ENCODE data around the gene FBN2. TPM values are rescaled to one million over a fixed set of nuclear protein-coding genes. Genes with fewer than 3 reads are reported as not detected.

FBN2 gene
- total and polyA plus RNA-seq, 9 donors: 0.23 to 3.5 (median 1.0) TPM

GRCh38 chr5:128253161-128253560, 284.9 kb downstream of the FBN2 start:
- Histone ChIP-seq H3K4me1 (ENCODE audit: insufficient read depth) (peaks cover 2% of the 10 kb centered on the region), H3K36me3 (no peaks in the 10 kb centered on the region), H3K4me3 (no peak overlapping the region), H3K27me3 (no peaks in the 10 kb centered on the region), H3K27ac (no peak overlapping the region), H3K9me3 (no peaks in the 10 kb centered on the region)
- intact Hi-C loops (cut with DNase I): no loop called here
- whole genome bisulfite sequencing, 3 donors: 14 to 22% (median 17%) methylated on average over 5 of the region's 5 CpGs
- TF ChIP-seq CTCF (IDR thresholded peaks at IDR 0.05) (no peak), POLR2A (IDR thresholded peaks at IDR 0.05) (no peak)
- no peak for DNase-seq

GRCh38 chr5:128252756-128253155, 285.3 kb downstream of the FBN2 start:
- intact Hi-C loops (cut with DNase I): no loop called here
- DNase-seq: no peak
- H3K4me3 ChIP-seq: no peak overlapping the region

DNA sequence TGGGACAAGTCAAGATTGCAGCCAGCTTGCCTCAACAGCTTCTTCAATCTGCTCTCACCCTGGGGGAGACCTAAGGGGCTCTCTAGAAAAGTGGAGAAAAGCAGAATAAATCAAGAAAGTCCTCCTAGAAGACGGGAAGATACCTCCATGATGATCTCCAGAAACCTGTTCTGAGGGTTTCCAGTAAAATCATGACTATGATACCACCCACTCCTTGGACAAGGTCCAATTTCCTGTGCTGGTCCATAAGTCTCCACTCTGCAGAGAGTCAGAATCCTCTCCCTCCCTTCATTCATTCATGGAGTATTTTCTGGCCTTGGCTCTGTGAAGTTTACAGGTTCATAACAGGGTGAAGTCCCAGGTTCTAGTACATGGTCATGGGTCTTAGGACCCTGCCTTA, 285.8 kb downstream of the FBN2 start:
- peaks cover 2% of the 10 kb centered on the region for H3K4me1 ChIP-seq (ENCODE audit: insufficient read depth)
- no peaks in the 10 kb centered on the region for H3K9me3 ChIP-seq
- no peak overlapping the region for H3K27ac ChIP-seq
- TF ChIP-seq POLR2A (IDR thresholded peaks at IDR 0.05): no peak
- no peak for TF ChIP-seq CTCF (IDR thresholded peaks at IDR 0.05)
- TF ChIP-seq EP300 (IDR thresholded peaks at IDR 0.05): no peak
- H3K4me3 ChIP-seq: no peak overlapping the region
- 58 to 64% (median 63%) methylated on average over 1 of the region's 1 CpG for WGBS, 3 donors
- DNase-seq: no peak
- intact Hi-C loops (cut with DNase I): no loop called here
- no peaks in the 10 kb centered on the region for H3K36me3 ChIP-seq
- H3K27me3 ChIP-seq: no peaks in the 10 kb centered on the region

More at GRCh38 chr5:128252756-128253155, 285.3 kb downstream of the FBN2 start:
- Histone ChIP-seq H3K9me3 (no peaks in the 10 kb centered on the region), H3K27ac (no peak overlapping the region), H3K36me3 (no peaks in the 10 kb centered on the region), H3K27me3 (no peaks in the 10 kb centered on the region), H3K4me1 (ENCODE audit: insufficient read depth) (peaks cover 2% of the 10 kb centered on the region)
- TF ChIP-seq POLR2A (IDR thresholded peaks at IDR 0.05) (no peak), CTCF (IDR thresholded peaks at IDR 0.05) (no peak), EP300 (IDR thresholded peaks at IDR 0.05) (no peak)
- WGBS, 3 donors: 6 to 13% (median 6%) methylated on average over 2 of the region's 2 CpGs

DNA sequence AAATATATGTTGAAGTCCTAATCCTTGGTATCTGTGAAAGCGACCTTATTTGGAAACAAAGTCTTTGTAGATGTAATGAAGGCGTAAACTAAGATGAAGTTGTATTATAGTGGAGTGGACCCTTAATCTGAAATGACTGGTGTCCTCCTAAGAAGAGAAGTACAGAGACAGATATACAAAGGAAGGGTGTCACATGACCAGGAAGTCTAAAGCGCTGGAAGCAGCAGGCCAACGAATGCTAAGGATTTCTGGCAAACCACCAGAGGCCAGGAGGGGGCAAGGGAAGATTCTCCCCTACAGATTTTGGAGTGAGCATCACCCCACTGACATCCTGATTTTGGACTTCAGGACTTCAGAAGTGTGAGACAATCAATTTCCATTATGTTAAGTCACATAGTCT, 292.1 kb downstream of the FBN2 start:
- 87 to 89% (median 88%) methylated on average over 4 of the region's 4 CpGs for WGBS, 3 donors
- intact Hi-C loops (cut with DNase I): no loop called here
- no peak overlapping the region for H3K27ac ChIP-seq
- H3K9me3 ChIP-seq: no peaks in the 10 kb centered on the region
- TF ChIP-seq EP300 (IDR thresholded peaks at IDR 0.05) (no peak), POLR2A (IDR thresholded peaks at IDR 0.05) (no peak)
- no peaks in the 10 kb centered on the region for H3K36me3 ChIP-seq
- no peaks in the 10 kb centered on the region for H3K4me1 ChIP-seq (ENCODE audit: insufficient read depth)
- DNase-seq: no peak
- no peak overlapping the region for H3K4me3 ChIP-seq
- H3K27me3 ChIP-seq: no peaks in the 10 kb centered on the region

DNA sequence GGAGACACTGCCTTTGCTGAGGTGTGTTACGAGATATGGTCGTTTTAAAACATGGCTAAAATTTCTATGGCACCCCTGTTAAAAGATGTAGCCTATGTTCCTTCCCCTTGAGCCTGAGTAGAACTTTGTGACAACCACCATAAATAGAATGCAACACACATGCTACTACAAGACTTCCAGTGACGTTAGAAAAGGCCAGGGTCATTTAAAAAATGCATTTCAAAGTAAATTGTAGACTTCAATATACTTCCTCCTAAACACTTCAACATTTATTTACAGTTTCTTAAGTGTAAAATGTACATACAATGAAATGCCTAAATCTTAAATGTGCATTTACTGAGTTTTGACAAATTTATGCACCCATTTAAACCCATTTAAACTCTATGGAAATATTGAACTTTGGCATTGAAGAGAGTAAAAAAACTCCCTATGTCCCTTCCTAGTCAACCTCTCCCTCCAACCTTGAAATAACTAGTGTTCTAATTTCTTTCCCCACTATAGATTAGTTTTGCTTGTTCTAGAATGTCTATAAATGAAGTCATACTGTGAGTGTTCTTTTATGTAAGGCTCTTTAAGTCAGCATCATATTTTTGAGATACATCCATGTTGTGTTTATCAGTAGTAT, 294.0 kb downstream of the FBN2 start:
- H3K27me3 ChIP-seq: no peaks in the 10 kb centered on the region
- WGBS, 3 donors: 81 to 85% (median 84%) methylated on average over 3 of the region's 3 CpGs
- H3K4me3 ChIP-seq: no peak overlapping the region
- no peaks in the 10 kb centered on the region for H3K36me3 ChIP-seq
- DNase-seq: no peak
- H3K9me3 ChIP-seq: no peaks in the 10 kb centered on the region
- no peaks in the 10 kb centered on the region for H3K4me1 ChIP-seq (ENCODE audit: insufficient read depth)
- intact Hi-C loops (cut with DNase I): no loop called here
- no peak for TF ChIP-seq CTCF (IDR thresholded peaks at IDR 0.05)
- no peak for TF ChIP-seq POLR2A (IDR thresholded peaks at IDR 0.05)
- TF ChIP-seq EP300 (IDR thresholded peaks at IDR 0.05): no peak
- no peak overlapping the region for H3K27ac ChIP-seq
